ENCODE results near the gene CARM1.
"Not testable (repeated sequence)": the region's sequence is repeated elsewhere in the genome, so short reads cannot be mapped to it uniquely, and the experiment has no call there.

Gene CARM1

GRCh38 chr19:10922638-10923014 lies 51.3 kb downstream of the CARM1 start:
- Histone ChIP-seq H3K27ac (ENCODE audit: low read depth, low read length, severe bottlenecking) (no peak overlapping the region), H3K36me3 (ENCODE audit: control insufficient read depth, insufficient read depth, low read length) (peaks cover 83% of the 10 kb centered on the region), H3K9me3 (ENCODE audit: control insufficient read depth, low read length) (no peaks in the 10 kb centered on the region), H3K4me3 (ENCODE audit: extremely low read depth, insufficient read depth, low read length, poor library complexity, severe bottlenecking) (no peak overlapping the region), H3K4me1 (ENCODE audit: control insufficient read depth, insufficient read depth, low read length, poor library complexity, severe bottlenecking) (peaks cover 4% of the 10 kb centered on the region)
- 90% methylated on average over 2 of the region's 13 CpGs; no CpG with 5 or more reads in 1 of the 2 experiments for WGBS, 2 experiments (ENCODE audit: insufficient coverage in 2 of 2)

GRCh38 chr19:10923260-10924112 lies 52.1 kb downstream of the CARM1 start:
- Histone ChIP-seq H3K9me3 (ENCODE audit: control insufficient read depth, low read length) (no peaks in the 10 kb centered on the region), H3K36me3 (ENCODE audit: control insufficient read depth, insufficient read depth, low read length) (peaks cover 77% of the 10 kb centered on the region), H3K27ac (ENCODE audit: low read depth, low read length, severe bottlenecking) (no peak overlapping the region), H3K4me3 (ENCODE audit: extremely low read depth, insufficient read depth, low read length, poor library complexity, severe bottlenecking) (no peak overlapping the region), H3K4me1 (ENCODE audit: control insufficient read depth, insufficient read depth, low read length, poor library complexity, severe bottlenecking) (peaks cover 4% of the 10 kb centered on the region)
- 96 to 98% methylated on average over 19 to 28 of the region's 29 CpGs for WGBS, 2 experiments (ENCODE audit: insufficient coverage in 2 of 2)

GRCh38 chr19:10924597-10924996 lies 53.2 kb downstream of the CARM1 start:
- Histone ChIP-seq H3K4me3 (ENCODE audit: extremely low read depth, insufficient read depth, low read length, poor library complexity, severe bottlenecking) (no peak overlapping the region), H3K4me1 (ENCODE audit: control insufficient read depth, insufficient read depth, low read length, poor library complexity, severe bottlenecking) (peaks cover 4% of the 10 kb centered on the region), H3K36me3 (ENCODE audit: control insufficient read depth, insufficient read depth, low read length) (peaks cover 66% of the 10 kb centered on the region), H3K9me3 (ENCODE audit: control insufficient read depth, low read length) (no peaks in the 10 kb centered on the region), H3K27ac (ENCODE audit: low read depth, low read length, severe bottlenecking) (no peak overlapping the region)
- 95 to 98% methylated on average over 12 to 13 of the region's 13 CpGs for WGBS, 2 experiments (ENCODE audit: insufficient coverage in 2 of 2)

GRCh38 chr19:10927730-10928562 lies 56.6 kb downstream of the CARM1 start:
- peaks cover 61% of the 10 kb centered on the region for H3K36me3 ChIP-seq (ENCODE audit: control insufficient read depth, insufficient read depth, low read length)
- WGBS, 2 experiments (ENCODE audit: insufficient coverage in 2 of 2) = 21 to 25% methylated on average over 32 to 40 of the region's 47 CpGs
- peak overlapping the region; percentile 84 for H3K4me3 ChIP-seq (ENCODE audit: extremely low read depth, insufficient read depth, low read length, poor library complexity, severe bottlenecking)
- no peaks in the 10 kb centered on the region for H3K9me3 ChIP-seq (ENCODE audit: control insufficient read depth, low read length)
- H3K4me1 ChIP-seq (ENCODE audit: control insufficient read depth, insufficient read depth, low read length, poor library complexity, severe bottlenecking) = peaks cover 9% of the 10 kb centered on the region
- H3K27ac ChIP-seq (ENCODE audit: low read depth, low read length, severe bottlenecking) = no peak overlapping the region

GRCh38 chr19:10928563-10929401 lies 57.4 kb downstream of the CARM1 start, which contains the start of the genes TIMM29 and YIPF2:
TIMM29 (plus strand) TSS chr19:10928811; CDS start chr19:10928823, 12 bp downstream.
YIPF2 (minus strand) TSS chr19:10928639; CDS start chr19:10928410, 229 bp downstream.
- H3K9me3 ChIP-seq (ENCODE audit: control insufficient read depth, low read length) = no peaks in the 10 kb centered on the region
- peaks cover 9% of the 10 kb centered on the region for H3K4me1 ChIP-seq (ENCODE audit: control insufficient read depth, insufficient read depth, low read length, poor library complexity, severe bottlenecking)
- peak within 1 kb of the TSS; percentile 59 for H3K27ac ChIP-seq (ENCODE audit: low read depth, low read length, severe bottlenecking)
- H3K36me3 ChIP-seq (ENCODE audit: control insufficient read depth, insufficient read depth, low read length) = peaks cover 60% of the 10 kb centered on the region
- peak within 1 kb of the TSS; percentile 84 for H3K4me3 ChIP-seq (ENCODE audit: extremely low read depth, insufficient read depth, low read length, poor library complexity, severe bottlenecking)
- 1% methylated on average over 65 to 85 of the region's 96 CpGs for WGBS, 2 experiments (ENCODE audit: insufficient coverage in 2 of 2)

- peaks cover 9% of the 10 kb centered on the region for H3K4me1 ChIP-seq (ENCODE audit: control insufficient read depth, insufficient read depth, low read length, poor library complexity, severe bottlenecking)
- peaks cover 54% of the 10 kb centered on the region for H3K36me3 ChIP-seq (ENCODE audit: control insufficient read depth, insufficient read depth, low read length)
- WGBS, 2 experiments (ENCODE audit: insufficient coverage in 2 of 2) = 10 to 13% methylated on average over 26 to 27 of the region's 27 CpGs
- H3K4me3 ChIP-seq (ENCODE audit: extremely low read depth, insufficient read depth, low read length, poor library complexity, severe bottlenecking) = peak overlapping the region; percentile 84
- H3K27ac ChIP-seq (ENCODE audit: low read depth, low read length, severe bottlenecking) = peak overlapping the region; percentile 59
- no peaks in the 10 kb centered on the region for H3K9me3 ChIP-seq (ENCODE audit: control insufficient read depth, low read length)
Observed at GRCh38 chr19:10929402-10929794, 58.0 kb downstream of the CARM1 start.

GRCh38 chr19:10935371-10936059 lies 64.2 kb downstream of the CARM1 start:
- no peak overlapping the region for H3K27ac ChIP-seq (ENCODE audit: low read depth, low read length, severe bottlenecking)
- H3K9me3 ChIP-seq (ENCODE audit: control insufficient read depth, low read length) = no peaks in the 10 kb centered on the region
- peaks cover 23% of the 10 kb centered on the region for H3K36me3 ChIP-seq (ENCODE audit: control insufficient read depth, insufficient read depth, low read length)
- peaks cover 2% of the 10 kb centered on the region for H3K4me1 ChIP-seq (ENCODE audit: control insufficient read depth, insufficient read depth, low read length, poor library complexity, severe bottlenecking)
- H3K4me3 ChIP-seq (ENCODE audit: extremely low read depth, insufficient read depth, low read length, poor library complexity, severe bottlenecking) = no peak overlapping the region
- whole genome bisulfite sequencing, 2 experiments (ENCODE audit: insufficient coverage in 2 of 2) = 91 to 92% methylated on average over 9 of the region's 9 CpGs

GRCh38 chr19:10936661-10937084 lies 65.3 kb downstream of the CARM1 start:
- Histone ChIP-seq H3K4me3 (ENCODE audit: extremely low read depth, insufficient read depth, low read length, poor library complexity, severe bottlenecking) (no peak overlapping the region), H3K4me1 (ENCODE audit: control insufficient read depth, insufficient read depth, low read length, poor library complexity, severe bottlenecking) (peaks cover 2% of the 10 kb centered on the region), H3K9me3 (ENCODE audit: control insufficient read depth, low read length) (no peaks in the 10 kb centered on the region), H3K27ac (ENCODE audit: low read depth, low read length, severe bottlenecking) (no peak overlapping the region), H3K36me3 (ENCODE audit: control insufficient read depth, insufficient read depth, low read length) (peaks cover 15% of the 10 kb centered on the region)
- WGBS, 2 experiments (ENCODE audit: insufficient coverage in 2 of 2) = 0 to 21% methylated on average over 5 to 7 of the region's 11 CpGs

GRCh38 chr19:10941649-10942048 lies 70.3 kb downstream of the CARM1 start:
- not testable (repeated sequence) for H3K4me1 ChIP-seq (ENCODE audit: control insufficient read depth, insufficient read depth, low read length, poor library complexity, severe bottlenecking); H3K4me3 ChIP-seq (ENCODE audit: extremely low read depth, insufficient read depth, low read length, poor library complexity, severe bottlenecking)

More at GRCh38 chr19:10941649-10942048, 70.3 kb downstream of the CARM1 start:
- 80 to 97% methylated on average over 1 to 7 of the region's 14 CpGs for WGBS, 2 experiments (ENCODE audit: insufficient coverage in 2 of 2)
- H3K36me3 ChIP-seq (ENCODE audit: control insufficient read depth, insufficient read depth, low read length); H3K27ac ChIP-seq (ENCODE audit: low read depth, low read length, severe bottlenecking); H3K9me3 ChIP-seq (ENCODE audit: control insufficient read depth, low read length): not testable (repeated sequence)
